Dermis blood vessel endothelial cell (primary cell): ENCODE measurements around the gene PI4KA. TPM values are rescaled to one million over a fixed set of nuclear protein-coding genes. Genes with fewer than 3 reads are reported as not detected.
"Not testable (repeated sequence)": the region's sequence is repeated elsewhere in the genome, so short reads cannot be mapped to it uniquely, and the experiment has no call there.

ENCODE experiments used
- DNase-seq: peaks from one replicate; pipeline ENCODE4 v3.0.0; 2010
- total RNA-seq: library from RNA; depleted of rRNA; stranded (reverse); fragments of >200 nt; gene quantifications from 2 replicates; pipeline ENCODE4 v1.2.3, GENCODE V29; 2014

Gene PI4KA
- total RNA-seq, 1 donor from 2014 or later, result 20.3 TPM

- no peak for DNase-seq
These were observed 137.8 kb downstream of the PI4KA start for GRCh38 chr22:20720692-20721408.

GRCh38 chr22:20718727-20719126 is 139.9 kb downstream of the PI4KA start:
- DNase-seq, result not testable (repeated sequence)

GRCh38 chr22:20717981-20718380 is 140.6 kb downstream of the PI4KA start:
- DNase-seq, result not testable (repeated sequence)

GRCh38 chr22:20717213-20717866 is 141.3 kb downstream of the PI4KA start:
- not testable (repeated sequence) for DNase-seq

- DNase-seq, result not testable (repeated sequence)
These were observed 145.5 kb downstream of the PI4KA start for GRCh38 chr22:20713116-20713515.

GRCh38 chr22:20709966-20710365 is 148.6 kb downstream of the PI4KA start:
- DNase-seq, result not testable (repeated sequence)

- not testable (repeated sequence) for DNase-seq
These were observed 151.0 kb downstream of the PI4KA start for GRCh38 chr22:20707549-20708118.

- not testable (repeated sequence) for DNase-seq
These were observed 154.6 kb downstream of the PI4KA start for GRCh38 chr22:20703816-20704609.

GRCh38 chr22:20703414-20703806 is 155.2 kb downstream of the PI4KA start:
- DNase-seq, result not testable (repeated sequence)

GRCh38 chr22:20702546-20703413 is 155.8 kb downstream of the PI4KA start:
- DNase-seq, result peak; percentile 95

GRCh38 chr22:20702175-20702545 is 156.5 kb downstream of the PI4KA start:
- not testable (repeated sequence) for DNase-seq

GRCh38 chr22:20701680-20702136 is 156.9 kb downstream of the PI4KA start:
- DNase-seq, result not testable (repeated sequence)

GRCh38 chr22:20700347-20700746 is 158.3 kb downstream of the PI4KA start:
- not testable (repeated sequence) for DNase-seq

GRCh38 chr22:20699856-20700255 is 158.8 kb downstream of the PI4KA start:
- not testable (repeated sequence) for DNase-seq

- DNase-seq, result peak; percentile 76
These were observed 161.0 kb downstream of the PI4KA start for GRCh38 chr22:20697481-20698113.

GRCh38 chr22:20696056-20696455 is 162.6 kb downstream of the PI4KA start:
- DNase-seq, result not testable (repeated sequence)

GRCh38 chr22:20695205-20695604 is 163.4 kb downstream of the PI4KA start:
- DNase-seq, result not testable (repeated sequence)

GRCh38 chr22:20694256-20694655 is 164.4 kb downstream of the PI4KA start:
- not testable (repeated sequence) for DNase-seq

GRCh38 chr22:20692926-20693325 is 165.7 kb downstream of the PI4KA start:
- DNase-seq, result not testable (repeated sequence)

- DNase-seq, result not testable (repeated sequence)
These were observed 167.9 kb downstream of the PI4KA start for GRCh38 chr22:20690586-20691317.
